OCI-LY7 (cell line): ENCODE results near the gene PSMD3. TPM values are rescaled to one million over a fixed set of nuclear protein-coding genes. Genes with fewer than 3 reads are reported as not detected.

Experiments
- BruUV-seq: library from RNA; stranded (reverse); fragments of 400-500 nt; replicated peaks from 2 replicates; lab custom pipeline; 2021; lab: Mats Ljungman, UMichigan
- CTCF ChIA-PET: fragments of 300-600 bp; sonication (Branson Sonifier 250); formaldehyde crosslinking; loops from one replicate; lab custom pipeline; 2022; ENCODE audit warnings: antibody characterized with exemption; ENCODE audit not compliant: unreplicated experiment; lab: Charles Lee
- POLR2A ChIA-PET: fragments of 300-600 bp; sonication (Branson Sonifier 250); formaldehyde crosslinking; loops from one replicate; lab custom pipeline; 2022; ENCODE audit warnings: antibody characterized with exemption; lab: Charles Lee
- DNase-seq: peaks from one replicate; pipeline ENCODE4 v3.0.0-alpha.2; 2015; ENCODE audit warnings: low spot score
- H2AFZ ChIP-seq: fragments of 200-600 bp; sonication (generic), shearing (Covaris generic); 2 replicates; pipeline ENCODE4 v1.6.1; 2014; ENCODE audit warnings: mild to moderate bottlenecking, antibody characterized with exemption, low read length, moderate library complexity
- H3K27ac ChIP-seq: fragments of 200-600 bp; sonication (generic); 2 replicates; pipeline ENCODE4 v1.5.1; 2014; ENCODE audit warnings: mixed run types, low read depth, mild to moderate bottlenecking, moderate library complexity, low read length, inconsistent platforms; ENCODE audit not compliant: poor library complexity, severe bottlenecking
- H3K36me3 ChIP-seq: fragments of 200-600 bp; sonication (generic); 2 replicates; pipeline ENCODE4 v1.6.1; 2014; ENCODE audit warnings: mild to moderate bottlenecking, antibody characterized with exemption, low read length, moderate library complexity, mixed read lengths; ENCODE audit not compliant: insufficient read depth
- H3K4me1 ChIP-seq: fragments of 200-600 bp; sonication (generic); 2 replicates; pipeline ENCODE4 v1.5.1; 2014; ENCODE audit warnings: mild to moderate bottlenecking, low read length; ENCODE audit not compliant: insufficient read depth, poor library complexity, severe bottlenecking
- H3K4me2 ChIP-seq: fragments of 200-600 bp; sonication (generic); 2 replicates; pipeline ENCODE4 v1.6.1; 2014; ENCODE audit warnings: mild to moderate bottlenecking, low read length
- H3K4me3 ChIP-seq: fragments of 200-600 bp; sonication (generic); 2 replicates; pipeline ENCODE4 v1.5.1; 2014; ENCODE audit warnings: mild to moderate bottlenecking, low read depth, low read length; ENCODE audit not compliant: poor library complexity, severe bottlenecking
- H3K79me2 ChIP-seq: fragments of 200-600 bp; sonication (generic); 2 replicates; pipeline ENCODE4 v1.6.1; 2016; ENCODE audit warnings: low read depth, mild to moderate bottlenecking, low read length, moderate library complexity, mixed read lengths; ENCODE audit not compliant: insufficient read depth
- H3K9me2 ChIP-seq: fragments of 200-600 bp; sonication (generic); 2 replicates; pipeline ENCODE4 v1.6.1; 2016; ENCODE audit warnings: mild to moderate bottlenecking, low read length, mixed read lengths; ENCODE audit not compliant: insufficient read depth
- H3K9me3 ChIP-seq: fragments of 200-600 bp; sonication (generic); 2 replicates; pipeline ENCODE4 v1.6.1; 2014; ENCODE audit warnings: mild to moderate bottlenecking, mixed run types, low read length, mixed read lengths
- H4K20me1 ChIP-seq: fragments of 200-600 bp; sonication (generic); 2 replicates; pipeline ENCODE4 v1.6.1; 2014; ENCODE audit warnings: mild to moderate bottlenecking, antibody characterized with exemption, low read length, moderate library complexity, mixed read lengths; ENCODE audit not compliant: insufficient read depth
- CTCF ChIP-seq: fragments of 200-600 bp; sonication (generic); conservative IDR thresholded peaks from 2 replicates; pipeline ENCODE4 v1.5.1; 2014; ENCODE audit warnings: mild to moderate bottlenecking, antibody characterized with exemption, low read length, moderate library complexity, mixed read lengths
- EZH2phosphoT487 ChIP-seq: fragments of 200-600 bp; sonication (generic); IDR thresholded peaks from 2 replicates; pipeline ENCODE4 v1.6.1; 2018; ENCODE audit warnings: low read depth, borderline replicate concordance, mild to moderate bottlenecking, mixed run types, antibody characterized with exemption, low read length, moderate library complexity, mixed read lengths
- intact Hi-C: fragments of 100-400 bp; cut with micrococcal nuclease; formaldehyde crosslinking; loops from one replicate; pipeline ENCODE4 v1.10.0; 2022; ENCODE audit not compliant: unreplicated experiment
- total RNA-seq, 2 experiments: library from RNA; depleted of rRNA in 1 of 2; stranded (reverse); fragments of >200 nt in 1 of 2; shearing (Covaris generic) in 1 of 2; gene quantifications; 2 replicates each; pipeline ENCODE4 v1.2.3, GENCODE V29; 2014 to 2022

Gene PSMD3
- total RNA-seq, 2 experiments from 2014 or later = 149 to 150 TPM

DNA sequence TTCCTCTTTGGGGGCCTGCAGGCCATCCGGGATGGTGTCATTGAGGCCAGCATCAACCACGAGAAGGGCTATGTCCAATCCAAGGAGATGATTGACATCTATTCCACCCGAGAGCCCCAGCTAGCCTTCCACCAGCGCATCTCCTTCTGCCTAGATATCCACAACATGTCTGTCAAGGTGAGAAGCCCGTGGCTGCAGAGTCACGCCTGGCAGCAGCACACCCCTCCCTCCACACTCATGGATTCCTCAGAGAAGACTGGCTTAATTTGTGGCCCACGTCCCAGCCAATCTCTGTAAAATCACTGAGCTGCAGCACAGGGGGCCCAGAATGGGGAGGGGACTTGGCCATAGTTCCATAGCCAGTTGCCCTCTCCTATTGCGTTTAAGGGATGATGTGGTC, 15.6 kb downstream of the PSMD3 start:
- CTCF ChIA-PET = interaction anchor here (0.6 kb wide), 1 partner anchor 117 kb away, joined by 5 read pairs; no protein-coding TSS in a partner anchor
- TF ChIP-seq CTCF = no peak
- no peak for TF ChIP-seq EZH2phosphoT487
- Histone ChIP-seq H2AFZ (no peak overlapping the region), H3K27ac (no peak overlapping the region), H3K4me2 (no peak overlapping the region), H3K79me2 (no peaks in the 10 kb centered on the region), H3K36me3 (peaks cover 70% of the 10 kb centered on the region), H3K9me2 (no peaks in the 10 kb centered on the region), H3K9me3 (no peaks in the 10 kb centered on the region), H3K4me3 (no peak overlapping the region), H4K20me1 (no peaks in the 10 kb centered on the region), H3K4me1 (no peaks in the 10 kb centered on the region)
- intact Hi-C loops = no loop called here
- BruUV-seq = no TSS peak
- POLR2A ChIA-PET = interaction anchor here (0.6 kb wide), 1 partner anchor 193 kb away, joined by 6 read pairs; no protein-coding TSS in a partner anchor
- no peak for DNase-seq

DNA sequence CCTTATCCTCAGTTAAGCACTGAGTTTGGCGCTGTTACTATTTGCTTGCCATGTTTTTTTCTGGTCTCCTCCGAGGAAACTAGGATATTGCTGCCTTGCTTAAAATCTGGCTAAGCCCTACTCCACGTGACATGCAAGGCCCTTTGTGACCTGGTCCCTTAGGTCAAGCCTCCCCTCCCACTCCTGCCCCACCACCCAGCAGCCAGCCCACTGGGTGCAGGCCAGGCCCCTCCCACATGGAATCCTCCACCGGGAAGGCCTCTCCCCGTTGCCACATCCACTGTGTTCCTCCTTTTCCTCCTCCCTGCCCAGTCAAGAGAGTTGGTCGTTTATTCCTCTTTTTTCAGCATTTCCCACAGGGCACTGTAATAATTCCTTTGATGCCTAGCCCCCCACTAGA, 16.2 kb downstream of the PSMD3 start:
- TF ChIP-seq CTCF = no peak
- no peak for TF ChIP-seq EZH2phosphoT487
- no peak overlapping the region for H2AFZ ChIP-seq
- ChIA-PET POLR2A (interaction anchor here (0.6 kb wide), 1 partner anchor 194 kb away, joined by 6 read pairs; no protein-coding TSS in a partner anchor), CTCF (no interaction called here)
- DNase-seq = no peak
- H4K20me1 ChIP-seq = no peaks in the 10 kb centered on the region
- H3K27ac ChIP-seq = no peak overlapping the region
- intact Hi-C loops = no loop called here
- H3K9me3 ChIP-seq = no peaks in the 10 kb centered on the region
- BruUV-seq = no TSS peak
- no peaks in the 10 kb centered on the region for H3K4me1 ChIP-seq
- no peaks in the 10 kb centered on the region for H3K79me2 ChIP-seq
- peaks cover 63% of the 10 kb centered on the region for H3K36me3 ChIP-seq
- H3K4me2 ChIP-seq = no peak overlapping the region
- no peaks in the 10 kb centered on the region for H3K9me2 ChIP-seq
- H3K4me3 ChIP-seq = no peak overlapping the region

DNA sequence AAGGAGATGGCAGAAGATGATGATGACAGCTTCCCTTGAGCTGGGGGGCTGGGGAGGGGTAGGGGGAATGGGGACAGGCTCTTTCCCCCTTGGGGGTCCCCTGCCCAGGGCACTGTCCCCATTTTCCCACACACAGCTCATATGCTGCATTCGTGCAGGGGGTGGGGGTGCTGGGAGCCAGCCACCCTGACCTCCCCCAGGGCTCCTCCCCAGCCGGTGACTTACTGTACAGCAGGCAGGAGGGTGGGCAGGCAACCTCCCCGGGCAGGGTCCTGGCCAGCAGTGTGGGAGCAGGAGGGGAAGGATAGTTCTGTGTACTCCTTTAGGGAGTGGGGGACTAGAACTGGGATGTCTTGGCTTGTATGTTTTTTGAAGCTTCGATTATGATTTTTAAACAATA, 16.9 kb downstream of the PSMD3 start:
- H3K4me2 ChIP-seq = no peak overlapping the region
- ChIA-PET POLR2A (no interaction called here), CTCF (no interaction called here)
- H3K27ac ChIP-seq = no peak overlapping the region
- no peaks in the 10 kb centered on the region for H3K79me2 ChIP-seq
- H4K20me1 ChIP-seq = no peaks in the 10 kb centered on the region
- no peak overlapping the region for H3K4me3 ChIP-seq
- H3K9me2 ChIP-seq = no peaks in the 10 kb centered on the region
- intact Hi-C loops = no loop called here
- BruUV-seq = TSS peak; percentile 59
- H3K9me3 ChIP-seq = no peaks in the 10 kb centered on the region
- peaks cover 56% of the 10 kb centered on the region for H3K36me3 ChIP-seq
- no peak for DNase-seq
- no peaks in the 10 kb centered on the region for H3K4me1 ChIP-seq
- no peak overlapping the region for H2AFZ ChIP-seq
- TF ChIP-seq EZH2phosphoT487 = no peak
- no peak for TF ChIP-seq CTCF
